Mesothelial cell of epicardium (in vitro differentiated cells): ENCODE results near the gene PHRF1. TPM values are rescaled to one million over a fixed set of nuclear protein-coding genes. Genes with fewer than 3 reads are reported as not detected.

Source experiments
- DNase-seq, 2 experiments: peaks; one replicate each; pipeline ENCODE4 v3.0.0; 2021; ENCODE audit warnings: low spot score in 2 of 2; ENCODE audit not compliant: unreplicated experiment in 2 of 2
- H3K27ac Mint-ChIP-seq: 2 replicates; pipeline ENCODE4 v1.8.0; 2021; ENCODE audit warnings: mixed read lengths
- H3K27me3 Mint-ChIP-seq: 2 replicates; pipeline ENCODE4 v1.8.0; 2021; ENCODE audit warnings: low read depth, mixed read lengths
- H3K36me3 Mint-ChIP-seq: 2 replicates; pipeline ENCODE4 v1.8.0; 2021; ENCODE audit warnings: mixed read lengths
- H3K4me1 Mint-ChIP-seq: 2 replicates; pipeline ENCODE4 v1.8.0; 2021; ENCODE audit warnings: mixed read lengths
- H3K4me3 Mint-ChIP-seq: 2 replicates; pipeline ENCODE4 v1.8.0; 2021; ENCODE audit warnings: mild to moderate bottlenecking, moderate library complexity, mixed read lengths
- H3K9me3 Mint-ChIP-seq: 2 replicates; pipeline ENCODE4 v1.8.0; 2021; ENCODE audit warnings: mixed read lengths
- total RNA-seq: library from RNA; stranded (reverse); gene quantifications from 3 replicates; pipeline ENCODE4 v1.2.1, GENCODE V29; 2021
- TF ChIP-seq, protein P1 (sequence below): fragments of 200-600 bp; sonication (generic); IDR thresholded peaks from one replicate; pipeline ENCODE4 v1.5.0; 2021; ENCODE audit warnings: antibody characterized with exemption; ENCODE audit not compliant: unreplicated experiment

PHRF1 gene
- total RNA-seq, 1 donor from 2014 or later, result 51.1 TPM

DNA sequence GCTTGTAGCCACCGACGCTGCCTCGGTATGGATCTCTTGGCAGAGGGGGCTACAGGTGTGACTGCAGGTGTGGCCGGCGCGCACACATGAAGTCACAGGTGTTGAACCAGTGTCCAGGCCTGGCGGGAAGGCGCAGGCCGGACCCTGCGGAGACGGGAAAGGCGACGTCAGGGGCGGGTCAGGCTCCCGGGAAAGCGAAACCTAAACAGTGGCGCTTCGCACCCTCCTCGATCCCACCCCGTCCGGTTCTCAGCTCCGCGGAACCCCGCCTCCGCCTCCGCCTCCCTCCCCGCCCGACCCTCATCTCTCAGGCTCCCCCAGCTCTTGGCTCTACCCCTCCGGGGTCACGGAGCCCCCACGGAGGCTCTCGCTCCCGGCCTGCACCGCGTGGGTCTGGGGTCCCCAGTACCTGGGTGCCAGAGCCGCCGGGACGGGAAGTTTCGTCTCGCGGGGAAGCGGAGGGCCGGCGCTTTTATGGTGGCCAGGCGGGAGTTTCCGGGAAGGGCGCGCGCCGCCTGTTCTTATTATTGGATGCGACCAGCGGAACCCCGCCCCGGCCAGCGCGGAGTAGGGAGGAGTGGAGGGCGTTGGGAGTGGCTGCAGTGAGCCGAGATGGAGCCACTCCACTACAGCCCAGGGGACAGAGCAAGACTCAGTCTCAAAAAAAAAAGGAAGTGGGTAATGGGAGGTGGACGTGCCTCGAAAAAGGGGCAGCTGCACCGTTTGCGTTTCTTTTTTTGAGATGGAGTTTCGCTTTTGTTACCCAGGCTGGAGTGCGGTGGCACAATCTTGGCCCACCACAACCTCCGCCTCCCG lies 39.4 kb downstream of the PHRF1 start, which contains the start of gene IRF7:
IRF7 (minus strand) TSS at position 447 of the 816 bp plus-strand sequence. CDS start 586 bp downstream, outside the sequence.
- peak; percentile 78 to 89 for DNase-seq
- H3K4me3 Mint-ChIP-seq, result peak within 1 kb of the TSS; percentile 77
- no peaks in the 10 kb centered on the region for H3K9me3 Mint-ChIP-seq
- no peaks in the 10 kb centered on the region for H3K27me3 Mint-ChIP-seq
- TF ChIP-seq, protein P1, sequence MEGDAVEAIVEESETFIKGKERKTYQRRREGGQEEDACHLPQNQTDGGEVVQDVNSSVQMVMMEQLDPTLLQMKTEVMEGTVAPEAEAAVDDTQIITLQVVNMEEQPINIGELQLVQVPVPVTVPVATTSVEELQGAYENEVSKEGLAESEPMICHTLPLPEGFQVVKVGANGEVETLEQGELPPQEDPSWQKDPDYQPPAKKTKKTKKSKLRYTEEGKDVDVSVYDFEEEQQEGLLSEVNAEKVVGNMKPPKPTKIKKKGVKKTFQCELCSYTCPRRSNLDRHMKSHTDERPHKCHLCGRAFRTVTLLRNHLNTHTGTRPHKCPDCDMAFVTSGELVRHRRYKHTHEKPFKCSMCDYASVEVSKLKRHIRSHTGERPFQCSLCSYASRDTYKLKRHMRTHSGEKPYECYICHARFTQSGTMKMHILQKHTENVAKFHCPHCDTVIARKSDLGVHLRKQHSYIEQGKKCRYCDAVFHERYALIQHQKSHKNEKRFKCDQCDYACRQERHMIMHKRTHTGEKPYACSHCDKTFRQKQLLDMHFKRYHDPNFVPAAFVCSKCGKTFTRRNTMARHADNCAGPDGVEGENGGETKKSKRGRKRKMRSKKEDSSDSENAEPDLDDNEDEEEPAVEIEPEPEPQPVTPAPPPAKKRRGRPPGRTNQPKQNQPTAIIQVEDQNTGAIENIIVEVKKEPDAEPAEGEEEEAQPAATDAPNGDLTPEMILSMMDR, result no peak
- H3K36me3 Mint-ChIP-seq, result peaks cover 6% of the 10 kb centered on the region
- H3K27ac Mint-ChIP-seq, result peak within 1 kb of the TSS; percentile 95
- H3K4me1 Mint-ChIP-seq, result peaks cover 12% of the 10 kb centered on the region

DNA sequence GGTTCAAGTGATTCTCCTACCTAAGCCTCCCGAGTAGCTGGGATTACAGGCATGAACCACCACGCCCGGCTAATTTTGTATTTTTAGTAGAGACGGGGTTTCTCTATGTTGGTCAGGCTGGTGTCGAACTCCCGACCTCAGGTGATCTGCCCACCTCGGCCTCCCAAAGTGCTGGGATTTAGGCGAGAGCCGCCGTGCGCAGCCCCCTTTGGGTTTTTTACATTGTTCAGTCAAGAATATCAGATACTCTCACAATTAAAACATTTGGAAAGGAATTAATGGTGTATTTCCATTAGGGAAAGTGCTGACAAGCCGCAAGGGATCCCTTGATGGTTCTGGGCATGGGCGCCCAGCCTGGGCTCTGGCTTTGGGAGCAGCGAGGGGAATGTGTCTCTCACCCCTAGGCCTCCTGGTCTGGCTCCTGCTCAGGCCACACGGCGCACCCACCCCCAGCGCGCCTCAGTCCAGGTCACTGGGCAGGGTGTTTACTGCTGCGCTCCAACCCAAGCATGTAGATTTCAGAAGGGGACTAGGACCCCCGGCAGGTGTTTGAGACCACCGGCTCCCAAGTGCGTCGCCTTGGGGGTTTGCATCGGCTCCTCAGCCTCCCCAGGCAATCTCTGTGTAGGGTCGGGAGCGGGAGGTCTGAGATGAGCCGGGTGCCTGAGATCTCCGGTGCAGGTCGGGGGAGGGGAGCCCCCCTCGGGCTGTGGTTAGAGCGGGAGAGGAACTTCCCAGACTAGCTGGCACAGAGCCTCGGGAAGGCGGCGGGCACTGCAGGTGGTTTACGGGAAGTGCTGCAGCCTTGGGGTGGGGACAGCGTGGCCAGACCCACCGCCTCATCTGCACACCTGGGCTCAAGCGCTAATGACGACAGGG lies 40.3 kb downstream of the PHRF1 start:
- no peak for DNase-seq
- H3K36me3 Mint-ChIP-seq, result peaks cover 5% of the 10 kb centered on the region
- peaks cover 12% of the 10 kb centered on the region for H3K4me1 Mint-ChIP-seq
- no peaks in the 10 kb centered on the region for H3K27me3 Mint-ChIP-seq
- H3K9me3 Mint-ChIP-seq, result no peaks in the 10 kb centered on the region
- TF ChIP-seq, protein P1, result no peak
- peak overlapping the region; percentile 77 for H3K4me3 Mint-ChIP-seq
- H3K27ac Mint-ChIP-seq, result no peak overlapping the region

DNA sequence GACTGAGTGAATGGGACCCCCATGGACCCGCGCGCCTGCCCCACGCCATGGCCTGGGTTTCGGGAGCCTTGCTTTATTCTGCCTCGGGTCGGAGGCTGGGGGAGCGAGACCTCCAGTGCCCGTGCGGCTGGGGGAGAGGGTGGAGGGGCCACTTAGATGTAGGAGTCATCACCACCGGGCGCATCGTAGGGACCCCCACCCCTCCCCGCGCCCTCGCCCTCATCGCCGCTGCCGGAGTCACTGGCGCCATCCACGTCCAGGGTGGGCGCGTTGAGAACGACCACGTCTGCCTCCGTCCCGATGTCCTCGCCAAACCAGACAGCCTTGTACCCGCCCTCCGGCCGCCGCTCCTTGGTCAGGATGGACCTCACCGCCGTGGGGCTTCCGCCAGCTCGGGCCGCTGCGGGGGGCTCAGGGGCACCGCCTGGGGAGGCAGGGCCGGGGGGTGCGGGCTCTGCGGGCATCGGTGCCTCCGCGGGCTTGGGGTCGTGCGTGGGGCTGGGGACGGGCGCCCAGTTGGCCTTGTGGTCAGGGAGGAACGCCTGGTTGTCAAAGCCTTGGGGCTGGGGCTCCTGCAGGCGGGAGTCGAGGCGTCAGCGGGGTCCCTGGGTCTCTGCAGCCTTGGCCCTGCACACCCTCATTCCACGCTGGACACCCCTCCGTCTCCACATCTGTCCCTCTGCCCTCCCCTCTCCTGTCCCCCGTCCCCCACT lies 41.1 kb downstream of the PHRF1 start:
- no peak overlapping the region for H3K27ac Mint-ChIP-seq
- H3K27me3 Mint-ChIP-seq, result no peaks in the 10 kb centered on the region
- DNase-seq, result no peak
- no peak overlapping the region for H3K4me3 Mint-ChIP-seq
- peaks cover 12% of the 10 kb centered on the region for H3K4me1 Mint-ChIP-seq
- no peaks in the 10 kb centered on the region for H3K9me3 Mint-ChIP-seq
- TF ChIP-seq, protein P1, result no peak
- peaks cover 2% of the 10 kb centered on the region for H3K36me3 Mint-ChIP-seq

DNA sequence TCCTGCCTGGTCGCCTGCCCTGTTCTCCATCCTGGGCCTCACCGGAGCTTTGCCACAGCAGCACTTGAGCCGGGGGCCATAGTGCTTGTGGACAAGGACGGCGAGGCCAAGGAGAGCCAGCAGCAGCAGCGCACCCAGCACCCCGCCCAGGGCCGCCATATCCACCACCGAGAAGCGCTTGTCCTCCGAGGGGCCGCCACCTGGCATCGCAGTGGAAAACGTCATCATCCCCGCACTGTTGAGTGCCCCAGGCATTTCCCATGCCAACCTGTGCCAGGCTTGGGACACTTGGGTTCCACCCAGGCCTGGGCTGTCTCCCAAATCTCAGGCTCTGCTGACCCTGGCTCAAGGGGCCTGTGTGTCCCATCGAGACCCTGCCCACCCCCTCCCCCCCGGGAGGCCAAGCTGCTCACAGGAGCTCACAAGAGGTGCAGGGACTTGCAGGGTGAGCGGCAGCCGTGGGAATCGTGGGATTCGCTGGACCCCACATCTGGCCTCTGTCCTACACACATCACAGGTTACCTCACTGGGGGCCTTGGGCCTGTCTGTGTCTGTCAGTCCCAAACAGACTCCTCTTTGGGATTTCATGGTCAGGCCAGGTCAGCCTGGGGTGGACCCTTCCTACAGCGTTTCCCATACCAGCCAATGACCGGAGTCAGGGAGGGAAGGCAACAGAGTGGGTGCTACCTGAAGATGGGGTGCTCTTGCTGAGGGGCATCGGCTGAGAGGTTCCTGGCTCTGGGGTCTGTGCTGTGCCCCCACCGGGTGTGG lies 41.8 kb downstream of the PHRF1 start:
- no peaks in the 10 kb centered on the region for H3K27me3 Mint-ChIP-seq
- DNase-seq, result no peak
- TF ChIP-seq, protein P1, result no peak
- H3K4me1 Mint-ChIP-seq, result peaks cover 12% of the 10 kb centered on the region
- H3K27ac Mint-ChIP-seq, result no peak overlapping the region
- no peaks in the 10 kb centered on the region for H3K36me3 Mint-ChIP-seq
- no peak overlapping the region for H3K4me3 Mint-ChIP-seq
- H3K9me3 Mint-ChIP-seq, result no peaks in the 10 kb centered on the region
